ENCODE results near the gene HSPA9. TPM values are rescaled to one million over a fixed set of nuclear protein-coding genes. Genes with fewer than 3 reads are reported as not detected.
A peak's percentile ranks its signal among the peaks of the same experiment; 100 is the strongest.

HSPA9 gene
- total RNA-seq, 1 donor from 2014 or later = 695 TPM

GRCh38 chr5:138605254-138605972 lies 30.2 kb upstream of the HSPA9 start:
- no peak overlapping the region for H3K4me3 ChIP-seq (ENCODE audit: low read depth, low read length)
- no peaks in the 10 kb centered on the region for H3K27me3 ChIP-seq (ENCODE audit: control insufficient read depth, insufficient read depth, low read length)
- DNase-seq (ENCODE audit: low read depth) = no peak
- H3K36me3 ChIP-seq (ENCODE audit: control insufficient read depth, insufficient read depth, low read length) = no peaks in the 10 kb centered on the region
- TF ChIP-seq CTCF (IDR thresholded peaks at IDR 0.05; ENCODE audit: insufficient read depth, low read length, poor library complexity, severe bottlenecking) = no peak

- no peak for TF ChIP-seq CTCF (IDR thresholded peaks at IDR 0.05; ENCODE audit: insufficient read depth, low read length, poor library complexity, severe bottlenecking)
- no peak overlapping the region for H3K4me3 ChIP-seq (ENCODE audit: low read depth, low read length)
- no peaks in the 10 kb centered on the region for H3K27me3 ChIP-seq (ENCODE audit: control insufficient read depth, insufficient read depth, low read length)
- H3K36me3 ChIP-seq (ENCODE audit: control insufficient read depth, insufficient read depth, low read length) = no peaks in the 10 kb centered on the region
- no peak for DNase-seq (ENCODE audit: low read depth)
These were observed 29.1 kb upstream of the HSPA9 start for GRCh38 chr5:138604176-138604785.

- no peak overlapping the region for H3K4me3 ChIP-seq (ENCODE audit: low read depth, low read length)
- DNase-seq (ENCODE audit: low read depth) = peak; percentile 26
- no peak for TF ChIP-seq CTCF (IDR thresholded peaks at IDR 0.05; ENCODE audit: insufficient read depth, low read length, poor library complexity, severe bottlenecking)
- H3K36me3 ChIP-seq (ENCODE audit: control insufficient read depth, insufficient read depth, low read length) = no peaks in the 10 kb centered on the region
- H3K27me3 ChIP-seq (ENCODE audit: control insufficient read depth, insufficient read depth, low read length) = no peaks in the 10 kb centered on the region
These were observed 28.2 kb upstream of the HSPA9 start for GRCh38 chr5:138603249-138603920.

- Histone ChIP-seq H3K27me3 (ENCODE audit: control insufficient read depth, insufficient read depth, low read length) (no peaks in the 10 kb centered on the region), H3K36me3 (ENCODE audit: control insufficient read depth, insufficient read depth, low read length) (no peaks in the 10 kb centered on the region), H3K4me3 (ENCODE audit: low read depth, low read length) (no peak overlapping the region)
- DNase-seq (ENCODE audit: low read depth) = no peak
- no peak for TF ChIP-seq CTCF (IDR thresholded peaks at IDR 0.05; ENCODE audit: insufficient read depth, low read length, poor library complexity, severe bottlenecking)
These were observed 27.3 kb upstream of the HSPA9 start for GRCh38 chr5:138602371-138603000.

- H3K36me3 ChIP-seq (ENCODE audit: control insufficient read depth, insufficient read depth, low read length) = no peaks in the 10 kb centered on the region
- peaks cover 4% of the 10 kb centered on the region for H3K27me3 ChIP-seq (ENCODE audit: control insufficient read depth, insufficient read depth, low read length)
- no peak for TF ChIP-seq CTCF (IDR thresholded peaks at IDR 0.05; ENCODE audit: insufficient read depth, low read length, poor library complexity, severe bottlenecking)
- no peak overlapping the region for H3K4me3 ChIP-seq (ENCODE audit: low read depth, low read length)
- DNase-seq (ENCODE audit: low read depth) = peak; percentile 49
These were observed 26.2 kb upstream of the HSPA9 start for GRCh38 chr5:138601444-138601843.
